GM13977 (cell line): ENCODE measurements around the gene CLIP1.

Experiments used
- DNase-seq: peaks from one replicate; pipeline ENCODE4 v3.0.0; 2012; ENCODE audit warnings: low spot score
- in situ Hi-C: fragments of 300-500 bp; cut with MboI; formaldehyde crosslinking; loops from one replicate; pipeline ENCODE4 v1.12.0; 2022; ENCODE audit warnings: low sequenced_read_pairs, low pct_unique_long_range_greater_than_20kb, mixed read lengths, inconsistent platforms; ENCODE audit not compliant: unreplicated experiment
- TF ChIP-seq, protein P1 (sequence below): IDR thresholded peaks from 2 replicates; pipeline ENCODE4 v1.5.1; 2012; ENCODE audit warnings: mild to moderate bottlenecking, control low read depth; ENCODE audit not compliant: insufficient read depth; ENCODE audit errors: extremely low read depth, missing control alignments

CLIP1 gene

DNA sequence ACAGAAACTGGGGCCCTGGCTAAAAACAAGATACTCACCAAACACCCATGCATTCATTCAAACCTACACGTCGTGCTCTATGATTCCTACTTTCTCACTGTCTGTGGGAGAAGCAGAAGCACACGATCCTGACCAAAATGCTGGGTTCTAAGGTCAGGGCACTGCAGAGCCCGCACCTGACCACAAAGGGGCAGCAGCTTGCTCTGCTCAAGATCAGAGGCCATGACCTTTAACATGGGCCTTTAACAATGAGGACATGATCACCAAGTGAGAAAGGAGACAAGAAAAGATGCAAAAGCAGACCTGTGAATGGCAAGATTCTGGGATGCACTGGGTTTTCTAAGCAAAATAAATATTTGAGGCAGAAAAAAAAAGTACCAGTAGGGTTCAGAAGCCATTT lies 116.1 kb downstream of the CLIP1 start:
- no peak for DNase-seq
- in situ Hi-C loops = no loop called here
- TF ChIP-seq, protein P1, sequence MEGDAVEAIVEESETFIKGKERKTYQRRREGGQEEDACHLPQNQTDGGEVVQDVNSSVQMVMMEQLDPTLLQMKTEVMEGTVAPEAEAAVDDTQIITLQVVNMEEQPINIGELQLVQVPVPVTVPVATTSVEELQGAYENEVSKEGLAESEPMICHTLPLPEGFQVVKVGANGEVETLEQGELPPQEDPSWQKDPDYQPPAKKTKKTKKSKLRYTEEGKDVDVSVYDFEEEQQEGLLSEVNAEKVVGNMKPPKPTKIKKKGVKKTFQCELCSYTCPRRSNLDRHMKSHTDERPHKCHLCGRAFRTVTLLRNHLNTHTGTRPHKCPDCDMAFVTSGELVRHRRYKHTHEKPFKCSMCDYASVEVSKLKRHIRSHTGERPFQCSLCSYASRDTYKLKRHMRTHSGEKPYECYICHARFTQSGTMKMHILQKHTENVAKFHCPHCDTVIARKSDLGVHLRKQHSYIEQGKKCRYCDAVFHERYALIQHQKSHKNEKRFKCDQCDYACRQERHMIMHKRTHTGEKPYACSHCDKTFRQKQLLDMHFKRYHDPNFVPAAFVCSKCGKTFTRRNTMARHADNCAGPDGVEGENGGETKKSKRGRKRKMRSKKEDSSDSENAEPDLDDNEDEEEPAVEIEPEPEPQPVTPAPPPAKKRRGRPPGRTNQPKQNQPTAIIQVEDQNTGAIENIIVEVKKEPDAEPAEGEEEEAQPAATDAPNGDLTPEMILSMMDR = peak; percentile 46

DNA sequence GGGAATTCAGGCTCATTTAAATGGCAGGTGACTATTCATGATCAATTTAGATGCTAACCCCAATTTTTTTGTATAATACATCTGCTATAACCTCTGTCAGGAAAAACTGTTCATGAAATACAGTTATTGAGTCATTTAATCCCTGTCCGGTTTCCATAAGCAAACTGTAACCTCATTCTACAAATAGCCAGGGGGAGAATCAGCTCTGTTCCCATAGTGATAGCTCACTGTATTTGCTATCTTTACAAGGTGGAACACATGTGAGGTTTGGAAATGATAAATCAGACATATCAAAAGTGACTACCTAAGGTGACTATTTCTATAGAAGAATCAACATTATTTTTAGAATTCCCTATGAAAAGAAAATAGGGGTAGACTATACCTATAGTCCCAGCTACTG lies 117.5 kb downstream of the CLIP1 start:
- TF ChIP-seq, protein P1 = no peak
- in situ Hi-C loops = no loop called here
- no peak for DNase-seq

DNA sequence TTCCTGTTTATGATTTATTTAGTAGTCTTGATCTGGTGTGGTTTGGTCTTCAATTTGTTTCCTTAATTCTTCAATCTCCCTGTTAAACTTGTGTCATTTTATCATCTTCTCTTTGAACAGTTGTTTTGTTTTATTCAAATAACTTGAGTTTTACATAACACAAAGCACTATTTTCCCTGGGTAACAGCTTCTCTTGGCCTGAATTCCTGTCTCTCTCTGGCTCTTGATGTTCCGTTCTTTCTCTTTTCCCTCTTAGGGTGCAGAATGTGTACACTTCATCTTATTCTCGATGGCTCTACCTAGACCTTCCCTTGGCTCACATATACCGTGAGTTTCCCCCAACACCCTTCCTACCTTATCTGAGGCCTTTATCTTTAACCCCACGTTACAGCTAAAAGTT lies 119.4 kb downstream of the CLIP1 start:
- TF ChIP-seq, protein P1 = no peak
- in situ Hi-C loops = no loop called here
- no peak for DNase-seq

DNA sequence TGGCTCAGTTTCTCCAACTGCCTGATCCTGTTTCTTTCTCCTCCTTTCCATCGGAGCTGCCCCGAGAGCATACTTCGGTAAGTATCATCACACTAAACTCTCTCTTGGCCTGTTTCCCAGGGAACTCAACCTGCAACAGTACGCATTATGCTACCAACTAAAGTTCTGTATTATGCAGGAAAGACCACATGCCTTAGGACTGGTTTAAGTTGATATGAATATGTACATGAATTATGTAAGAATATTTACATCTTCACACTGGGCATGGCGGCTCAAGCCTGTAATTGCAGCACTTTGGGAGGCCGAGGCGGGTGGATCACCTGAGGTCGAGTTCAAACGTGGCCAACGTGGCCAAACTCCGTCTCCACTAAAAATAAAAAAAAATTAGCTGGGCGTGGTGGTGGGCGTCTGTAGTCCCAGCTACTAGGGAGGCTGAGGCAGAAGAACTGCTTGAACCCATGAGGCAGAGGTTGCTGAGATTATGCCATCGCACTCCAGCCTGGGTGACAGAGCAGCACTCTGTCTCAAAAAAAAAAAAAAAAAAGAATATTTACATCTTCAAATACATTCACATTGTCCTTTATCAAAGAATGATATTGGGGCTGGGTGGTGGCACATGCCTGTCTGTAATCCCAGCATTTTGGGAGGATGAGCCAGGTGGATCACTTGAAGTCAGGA lies 124.3 kb downstream of the CLIP1 start:
- in situ Hi-C loops = no loop called here
- DNase-seq = no peak
- TF ChIP-seq, protein P1 = no peak

DNA sequence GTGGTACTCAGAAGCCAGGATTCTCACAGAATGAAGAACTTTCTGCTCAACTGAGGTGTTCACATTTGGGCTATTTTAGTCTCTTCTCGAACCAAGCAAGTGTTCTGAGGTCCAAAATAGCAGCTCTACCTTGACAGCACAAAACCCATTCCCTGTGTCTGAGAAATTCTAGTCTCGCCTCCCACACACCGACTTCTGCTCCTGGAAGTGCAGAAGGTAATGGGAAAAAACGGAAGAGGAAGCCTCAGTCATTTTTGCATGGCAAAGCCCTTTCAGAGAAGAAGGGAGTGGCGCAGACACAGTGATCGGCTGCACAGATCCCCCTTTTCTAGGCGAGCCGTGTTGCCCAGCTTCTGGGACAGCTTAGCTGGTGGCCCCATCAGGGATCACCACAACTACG lies 125.0 kb downstream of the CLIP1 start:
- TF ChIP-seq, protein P1 = no peak
- no peak for DNase-seq
- in situ Hi-C loops = no loop called here

DNA sequence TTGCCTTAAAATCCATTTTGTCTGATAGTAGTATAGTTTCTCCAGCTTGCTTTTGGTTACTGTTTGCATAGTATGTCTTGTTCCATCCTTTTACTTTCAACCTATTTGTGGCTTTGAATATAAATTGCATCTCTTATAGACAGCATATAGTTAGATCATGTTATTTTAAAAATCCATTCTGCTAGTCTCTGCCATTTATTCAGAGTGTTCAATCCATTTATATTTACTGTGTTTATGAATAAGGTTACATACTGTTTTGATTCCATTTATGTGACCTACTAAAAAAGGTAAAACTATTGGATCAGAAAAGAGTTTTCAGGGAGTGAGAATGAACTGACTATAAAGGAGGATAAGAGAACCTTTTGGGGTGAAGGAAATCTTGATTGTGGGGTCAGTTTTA lies 126.6 kb downstream of the CLIP1 start:
- TF ChIP-seq, protein P1 = no peak
- in situ Hi-C loops = no loop called here
- no peak for DNase-seq

DNA sequence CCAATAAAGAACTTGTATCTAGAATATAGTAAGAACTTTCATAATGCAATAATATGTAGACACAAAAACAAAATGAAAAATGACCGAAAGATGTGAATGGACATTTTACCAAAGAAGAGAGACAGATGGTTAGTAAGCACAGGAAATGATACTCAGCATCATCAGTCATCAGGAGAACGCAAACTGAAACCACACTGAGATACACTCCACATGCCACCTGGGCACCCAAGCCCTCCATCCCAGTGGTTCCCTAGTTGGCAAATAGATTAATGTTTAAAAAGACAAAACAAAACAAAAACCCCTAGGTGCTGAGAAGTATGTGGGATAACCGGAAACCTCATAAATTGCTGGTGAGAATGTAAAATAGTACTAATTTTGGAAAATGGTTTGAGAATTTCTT lies 129.4 kb downstream of the CLIP1 start:
- peak; percentile 36 for DNase-seq
- in situ Hi-C loops = no loop called here

More for the DNA sequence above, 129.4 kb downstream of the CLIP1 start:
- TF ChIP-seq, protein P1 = no peak
